ENCODE measurements around the gene GNG4. TPM values are rescaled to one million over a fixed set of nuclear protein-coding genes. Genes with fewer than 3 reads are reported as not detected.

Gene GNG4
- polyA plus RNA-seq (2013, experiment 1 of 2; ENCODE audit: insufficient read length): 0.26 TPM
- 0.37 TPM for polyA plus RNA-seq (2013, experiment 2 of 2; ENCODE audit: insufficient read length)

DNA sequence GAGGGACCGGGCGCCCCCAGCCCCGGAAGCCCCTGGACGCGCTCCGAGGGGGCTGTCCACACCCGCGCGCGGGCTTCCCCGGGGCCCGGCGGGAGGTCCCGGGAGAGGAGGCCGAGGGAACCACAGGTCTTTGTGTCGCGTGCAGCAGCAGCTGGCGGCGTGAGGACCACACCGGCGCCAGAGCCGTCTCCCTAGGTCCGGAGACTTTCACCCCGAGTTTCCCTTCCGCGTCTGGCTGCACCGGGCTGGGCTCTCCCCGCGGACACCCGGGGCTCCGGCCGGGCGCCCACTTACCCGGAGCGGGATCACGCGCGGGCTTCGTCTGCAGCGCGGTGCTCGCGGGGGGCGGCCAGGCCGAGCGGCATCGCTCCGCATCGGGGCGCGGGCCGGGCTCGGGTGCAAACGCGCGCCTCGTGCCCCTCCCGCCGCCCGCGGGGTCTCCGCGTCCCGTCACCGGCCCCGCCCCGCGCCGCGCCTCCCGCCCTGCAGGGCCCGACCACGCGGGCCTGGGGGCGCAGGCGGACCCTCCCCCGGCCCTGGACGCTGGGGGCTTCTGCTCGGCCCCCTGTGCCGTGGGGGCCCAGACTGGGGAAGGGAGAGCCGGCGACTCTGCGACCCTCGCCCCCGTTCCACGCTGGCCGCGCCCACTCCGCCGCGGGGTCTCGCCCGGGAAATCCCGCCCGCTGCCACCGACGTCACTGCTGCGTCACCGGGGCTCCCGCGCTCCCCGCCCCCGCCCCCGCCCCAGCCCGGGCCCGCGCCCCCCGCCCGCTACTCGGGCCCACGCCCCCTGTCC lies at the start of gene GNG4:
Gene GNG4, minus strand, starts transcription at position 417 of the 796 bp plus-strand sequence. CDS start 65,946 bp downstream, outside the sequence.
- peak; percentile 4 for DNase-seq

DNA sequence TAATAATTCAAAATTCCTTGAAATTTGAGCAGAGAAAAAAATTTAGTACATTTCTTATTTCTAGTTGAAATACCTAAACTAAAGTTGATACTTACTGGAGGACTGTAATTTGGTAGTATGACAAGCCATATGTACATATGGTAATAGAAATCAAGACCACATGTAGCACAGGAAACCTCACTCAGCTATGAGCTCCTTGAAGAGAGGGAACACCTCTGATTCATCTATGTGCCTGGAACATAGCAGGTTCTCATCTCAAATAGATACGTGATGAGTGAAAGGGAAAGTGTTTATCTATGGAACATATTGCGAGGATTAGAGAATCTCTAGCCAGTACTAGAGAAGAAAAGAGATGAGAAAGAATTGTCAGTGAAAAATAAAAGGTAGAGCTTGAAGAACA lies 47.9 kb upstream of the GNG4 start:
- DNase-seq: peak; percentile 80

DNA sequence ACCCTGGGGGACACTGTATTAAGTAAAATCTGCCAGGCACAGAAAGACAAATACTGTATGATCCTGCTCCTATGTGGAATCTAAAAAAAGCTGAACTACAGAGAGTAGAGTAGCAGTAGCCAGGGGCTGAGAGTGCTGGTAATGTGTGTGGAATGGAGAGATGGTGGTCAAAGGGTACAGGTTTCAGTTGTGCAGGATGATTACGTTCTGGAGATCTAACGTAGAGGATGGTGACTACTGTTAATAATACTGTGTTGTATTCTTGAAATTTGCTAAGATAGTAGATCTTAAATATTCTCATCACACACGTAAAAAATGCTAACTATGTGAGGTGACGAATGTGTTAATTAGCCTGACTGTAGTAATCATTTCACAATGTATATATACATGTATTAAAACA lies 39.8 kb upstream of the GNG4 start:
- DNase-seq: no peak

DNA sequence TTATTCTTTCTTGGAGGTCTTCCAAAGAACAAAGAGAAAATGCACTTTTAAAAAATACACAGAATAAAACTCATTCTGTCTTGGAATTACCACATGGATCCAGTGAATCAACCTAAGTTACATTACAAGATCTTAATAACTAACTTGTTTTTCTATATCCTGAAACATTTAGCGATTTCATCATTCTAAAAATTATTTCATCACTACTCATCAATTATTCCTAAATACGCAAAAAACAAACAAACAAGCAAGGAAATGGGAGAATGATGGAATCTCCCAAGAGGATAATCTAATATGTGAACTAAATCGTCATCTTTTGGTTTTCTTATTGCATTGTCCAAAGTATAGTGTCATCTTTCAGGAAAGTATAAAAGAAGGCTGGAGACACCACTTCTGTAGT lies 38.5 kb upstream of the GNG4 start:
- no peak for DNase-seq

DNA sequence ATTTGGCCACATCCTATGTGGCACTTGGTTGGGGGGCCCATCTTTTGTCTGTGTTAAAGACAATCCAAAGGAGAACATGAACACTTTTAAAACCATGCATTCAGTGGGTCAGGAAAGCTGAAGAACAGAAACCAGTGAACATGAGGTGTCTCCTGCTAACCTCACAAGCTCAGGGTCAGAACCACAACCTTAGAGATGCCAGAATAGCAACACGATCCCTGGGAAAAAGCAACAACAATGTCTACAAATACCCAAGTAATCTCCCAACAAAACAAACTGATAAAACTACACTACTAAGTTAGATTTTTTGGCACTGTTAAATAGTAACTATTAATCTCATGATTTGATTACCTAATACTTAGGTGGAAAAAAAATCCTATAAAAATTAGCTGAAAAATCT lies 34.1 kb upstream of the GNG4 start:
- DNase-seq: no peak

DNA sequence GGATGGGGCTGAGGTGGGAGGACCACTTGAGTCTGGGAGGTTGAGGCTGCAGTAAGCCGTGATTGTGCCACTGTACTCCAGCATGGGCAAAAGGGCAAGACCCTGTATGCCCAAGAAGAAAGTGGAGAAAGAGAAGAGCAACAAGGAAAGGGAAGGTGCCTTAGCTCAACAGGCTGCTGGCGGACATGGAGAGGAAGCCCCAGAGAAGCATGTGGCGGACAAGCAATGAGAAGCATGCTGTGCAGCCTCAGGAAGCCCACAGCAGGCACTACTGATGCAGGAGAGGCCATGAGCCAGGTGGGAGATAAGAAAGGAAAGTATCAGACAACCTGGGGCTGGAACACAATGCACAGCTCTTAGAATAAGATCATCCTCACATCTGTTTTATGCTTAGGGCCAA lies 32.6 kb upstream of the GNG4 start:
- no peak for DNase-seq

DNA sequence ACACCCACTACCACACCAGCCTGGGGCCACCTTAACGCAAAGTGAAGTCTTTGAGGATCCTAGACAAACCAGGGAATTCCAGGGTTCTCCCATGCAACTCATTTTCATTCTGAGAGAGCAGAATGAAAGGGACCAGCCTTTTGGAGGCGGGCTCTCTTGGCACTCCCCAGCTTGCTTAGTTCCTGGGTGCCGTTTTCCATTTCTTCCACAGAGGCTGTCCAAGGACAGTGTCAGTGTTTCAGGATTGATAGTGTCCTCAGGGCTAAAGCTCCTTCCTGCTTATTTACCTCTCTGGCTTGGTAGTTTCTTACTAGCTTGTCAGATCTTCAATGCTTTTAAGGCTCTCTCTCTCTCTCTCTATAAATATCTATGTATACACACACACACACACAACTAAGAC lies 30.1 kb upstream of the GNG4 start:
- no peak for DNase-seq

DNA sequence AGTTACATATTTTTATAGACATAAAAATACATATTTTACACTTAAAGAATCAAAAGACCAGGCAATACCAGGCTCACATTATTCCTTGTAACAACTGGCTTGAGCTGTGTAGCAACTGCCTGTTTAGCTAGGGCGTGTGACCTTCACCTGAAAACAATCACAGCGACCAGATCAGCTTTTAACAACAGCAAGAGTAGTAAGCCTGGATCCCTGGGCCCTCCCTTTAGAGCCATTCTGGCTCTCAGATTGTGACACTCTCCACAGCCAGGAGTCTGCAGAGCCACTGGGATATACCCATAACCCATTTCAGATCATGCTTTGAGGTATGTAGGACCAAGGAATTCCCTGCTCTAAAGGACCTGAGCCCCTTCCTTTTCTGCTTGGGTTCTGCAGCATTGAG lies 29.4 kb upstream of the GNG4 start:
- DNase-seq: no peak

DNA sequence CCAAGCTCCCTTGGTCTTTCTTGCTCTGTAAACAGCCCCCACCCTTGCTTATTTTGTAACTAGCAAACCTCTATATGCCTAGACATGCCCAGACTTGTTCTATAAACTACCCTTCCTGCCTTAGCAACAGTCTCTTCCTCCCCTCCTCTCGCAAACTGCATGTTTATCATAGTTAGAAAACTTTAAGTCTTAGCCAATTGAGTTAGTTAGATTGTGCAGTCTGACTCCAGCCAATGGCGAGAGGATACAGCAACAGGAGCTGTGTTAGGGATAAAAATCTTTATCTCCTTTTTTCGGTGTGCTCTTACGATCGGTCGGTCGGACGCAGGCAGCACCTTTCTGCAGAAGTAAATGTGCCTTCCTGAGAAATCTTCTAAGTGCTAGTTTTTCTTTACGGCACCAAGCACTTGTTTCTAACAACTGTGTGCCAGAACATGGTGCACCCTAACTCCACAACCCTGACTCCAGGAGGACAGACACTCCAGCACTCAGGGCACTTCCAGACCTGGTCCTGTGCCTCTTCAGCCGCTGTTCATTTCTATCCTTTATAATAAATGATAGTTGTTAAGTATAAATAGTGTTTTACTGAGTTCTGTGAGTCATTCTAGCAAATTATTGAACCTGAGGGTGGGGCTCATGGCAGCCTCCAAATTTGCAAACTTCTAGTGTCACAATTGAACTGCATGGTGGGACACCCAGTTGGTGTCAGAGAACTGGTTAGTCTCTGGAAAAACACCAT lies 25.7 kb upstream of the GNG4 start:
- DNase-seq: peak; percentile 10

DNA sequence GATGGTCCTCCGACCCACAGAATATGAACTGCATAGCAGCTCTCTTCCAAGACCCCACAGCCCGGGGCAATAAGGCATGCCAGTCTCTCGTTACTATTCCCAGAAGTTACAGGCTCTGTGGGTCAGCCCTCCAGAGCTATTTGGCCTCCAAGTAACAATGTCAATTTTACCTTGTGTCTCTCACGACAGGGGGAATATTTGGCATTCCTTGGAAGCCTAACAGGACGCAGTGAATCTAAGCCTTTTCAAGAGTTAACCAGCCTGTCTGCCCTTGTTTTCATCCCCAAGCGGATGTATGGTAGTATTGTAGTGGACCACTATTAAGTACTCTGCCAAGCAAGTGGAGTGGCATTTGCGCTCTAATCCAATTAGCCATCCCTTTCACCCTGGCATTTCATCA lies 24.4 kb upstream of the GNG4 start:
- DNase-seq: no peak

DNA sequence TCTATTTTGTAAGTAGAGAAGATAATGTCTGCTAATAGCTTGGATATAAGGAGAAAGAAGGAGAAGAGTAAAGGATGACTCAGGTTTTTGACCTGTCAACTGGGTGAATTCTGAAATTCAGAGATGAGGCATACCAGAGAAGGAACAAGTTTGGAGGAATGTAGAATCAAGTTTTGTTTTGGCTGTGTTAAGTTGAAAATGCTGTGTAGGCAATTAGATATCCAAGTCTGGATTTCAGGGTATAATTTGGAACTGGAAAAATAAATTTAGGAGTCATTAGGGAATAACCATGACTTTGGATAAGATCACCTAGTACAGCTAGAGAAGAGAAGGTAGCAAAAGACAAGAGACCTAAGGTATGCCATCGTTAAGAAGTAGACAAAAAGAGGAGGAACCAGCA lies 22.4 kb upstream of the GNG4 start:
- DNase-seq: no peak

DNA sequence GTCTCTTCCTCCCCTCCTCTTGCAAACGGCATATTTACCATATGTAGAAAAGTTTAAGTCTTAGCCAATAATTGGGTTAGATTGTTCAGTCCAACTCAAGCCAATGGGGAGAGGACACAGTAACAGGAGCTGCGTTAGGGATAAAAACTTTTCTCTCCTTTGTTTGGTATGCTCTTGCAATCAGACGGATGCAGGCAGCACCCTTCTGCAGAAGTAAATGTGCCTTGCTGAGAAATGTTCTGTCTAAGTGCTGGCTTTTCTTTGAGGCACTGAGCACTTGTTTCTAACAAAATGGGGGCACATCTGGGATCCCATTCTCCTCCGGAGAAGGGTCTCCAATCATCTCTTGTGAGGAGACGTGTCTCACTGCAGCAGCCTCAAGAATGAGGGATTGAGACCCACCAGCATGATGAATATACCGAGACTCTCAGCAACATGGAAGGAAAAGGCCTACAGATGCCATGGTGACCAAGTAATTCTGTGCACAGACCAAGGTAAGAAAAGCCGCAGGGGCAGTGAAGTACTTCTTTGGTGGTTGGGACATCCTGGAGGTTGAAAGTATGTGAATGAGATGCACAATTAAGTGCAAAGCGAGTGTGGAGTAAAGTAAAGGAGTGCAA lies 20.7 kb upstream of the GNG4 start:
- no peak for DNase-seq

DNA sequence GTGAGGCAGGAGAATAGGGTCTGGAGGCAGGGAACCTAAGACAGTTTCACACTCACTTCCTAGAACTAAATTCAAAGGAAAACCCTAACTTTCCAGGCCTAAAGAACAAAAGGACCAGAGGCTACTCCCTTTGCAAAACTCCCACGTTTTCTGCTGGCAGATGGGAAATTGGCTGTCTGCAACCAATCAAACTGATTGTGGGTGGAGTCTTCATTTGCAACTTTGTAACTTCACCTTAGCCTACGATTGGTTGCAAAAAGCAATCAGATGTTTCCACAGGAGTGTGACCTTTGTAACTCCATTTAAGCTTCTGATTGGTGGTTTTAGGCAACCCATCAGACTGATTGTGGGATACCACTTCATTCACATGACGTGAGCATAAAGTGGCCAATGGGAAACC lies 19.7 kb upstream of the GNG4 start:
- DNase-seq: no peak

DNA sequence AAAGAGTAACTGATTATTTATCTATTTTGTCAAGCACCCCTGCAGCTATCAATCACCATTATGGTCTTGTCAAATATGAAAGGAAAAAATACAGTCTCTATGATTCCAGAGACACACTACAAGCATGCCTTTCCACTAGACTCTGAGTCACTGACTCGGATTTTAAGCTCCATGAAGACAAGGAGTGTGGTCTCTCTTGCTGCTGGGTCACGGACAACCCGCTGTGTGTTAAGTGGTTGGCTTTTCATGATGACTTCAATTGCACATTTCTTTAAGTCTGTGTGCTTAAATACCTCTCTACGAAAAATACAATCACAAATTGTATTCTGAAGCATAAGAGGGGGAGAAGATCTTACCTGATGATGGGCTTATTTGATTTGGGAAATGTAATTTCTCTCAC lies 14.0 kb upstream of the GNG4 start:
- no peak for DNase-seq

DNA sequence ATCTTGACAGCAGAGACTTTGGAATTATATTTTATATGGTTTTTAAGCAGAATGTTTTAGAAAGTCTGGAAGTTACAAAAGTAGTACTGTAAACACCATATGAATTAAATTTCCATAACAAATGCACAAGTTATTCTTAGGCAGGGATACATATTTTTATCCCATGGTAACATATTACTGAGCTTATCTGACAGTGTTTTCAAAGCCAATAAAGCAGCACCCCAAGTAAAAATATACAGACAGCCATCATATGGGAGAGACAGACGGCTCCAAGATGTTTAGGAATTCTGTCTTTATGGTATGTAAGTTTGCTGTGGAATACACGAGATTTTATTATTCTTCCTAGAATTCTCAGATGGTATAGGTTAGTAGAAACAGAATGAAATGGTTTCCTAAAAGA lies 12.0 kb upstream of the GNG4 start:
- DNase-seq: no peak

DNA sequence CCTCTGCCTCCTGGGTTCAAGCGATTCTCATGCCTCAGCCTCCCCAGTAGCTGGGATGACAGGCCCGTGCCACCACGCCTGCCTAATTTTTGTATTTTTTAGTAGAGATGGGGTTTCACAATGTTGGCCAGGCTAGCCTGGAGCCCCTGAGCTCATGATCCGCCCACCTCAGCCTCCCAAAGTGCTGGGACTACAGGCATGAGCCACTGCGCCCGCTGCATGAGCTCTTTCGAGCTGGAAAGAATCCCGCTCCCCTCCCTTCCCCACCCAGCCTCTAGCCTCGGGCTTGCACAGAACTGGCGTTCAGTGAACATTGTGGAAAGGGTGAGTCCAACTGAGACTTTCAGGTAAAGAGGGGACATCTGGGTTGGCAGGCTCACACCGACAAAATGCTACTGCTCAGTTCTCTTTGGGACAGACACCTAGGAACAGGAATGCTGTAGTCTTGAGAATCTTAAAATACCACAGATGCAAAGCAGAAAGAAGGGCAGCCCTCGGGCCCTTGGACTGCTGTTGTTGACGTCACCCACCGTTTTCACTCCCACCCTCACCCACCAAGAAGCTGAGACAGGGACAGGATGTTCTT lies 9.7 kb upstream of the GNG4 start:
- DNase-seq: no peak

DNA sequence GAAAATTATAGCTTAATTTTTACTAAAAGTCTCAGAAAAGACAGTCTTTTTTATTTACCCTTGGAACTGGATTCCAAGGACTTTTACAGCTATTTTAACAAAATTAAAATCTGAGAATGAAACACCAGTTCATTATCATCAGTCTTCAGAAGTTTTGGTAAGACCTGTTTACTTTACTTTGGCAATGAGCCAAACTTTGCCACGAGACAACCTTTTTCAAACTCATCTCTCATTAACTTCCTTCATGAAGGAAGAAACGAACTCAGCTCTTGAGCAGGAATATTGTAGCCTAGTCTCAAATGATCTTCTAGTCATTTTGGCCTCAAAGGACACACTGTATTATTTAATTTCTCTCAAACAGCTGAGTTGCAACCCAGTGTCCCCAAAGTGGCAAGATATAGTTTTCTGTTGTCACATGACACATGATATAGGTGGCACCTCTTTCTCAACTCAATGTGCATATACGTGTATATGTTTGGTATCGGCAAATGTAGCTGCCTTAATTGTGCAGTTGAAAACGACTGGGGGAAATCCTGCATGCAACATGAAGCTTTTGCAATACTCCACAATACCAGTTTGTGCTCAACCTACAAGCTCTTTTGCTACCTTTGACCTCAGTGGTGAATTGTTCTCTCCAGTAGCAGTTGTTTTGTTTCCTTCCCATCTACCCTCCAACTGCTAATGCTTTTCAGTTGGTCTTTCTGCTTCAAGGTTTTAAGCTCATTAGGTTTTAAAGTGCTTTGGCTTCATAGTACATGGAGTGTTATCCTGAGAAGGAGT lies 8.4 kb upstream of the GNG4 start:
- no peak for DNase-seq

DNA sequence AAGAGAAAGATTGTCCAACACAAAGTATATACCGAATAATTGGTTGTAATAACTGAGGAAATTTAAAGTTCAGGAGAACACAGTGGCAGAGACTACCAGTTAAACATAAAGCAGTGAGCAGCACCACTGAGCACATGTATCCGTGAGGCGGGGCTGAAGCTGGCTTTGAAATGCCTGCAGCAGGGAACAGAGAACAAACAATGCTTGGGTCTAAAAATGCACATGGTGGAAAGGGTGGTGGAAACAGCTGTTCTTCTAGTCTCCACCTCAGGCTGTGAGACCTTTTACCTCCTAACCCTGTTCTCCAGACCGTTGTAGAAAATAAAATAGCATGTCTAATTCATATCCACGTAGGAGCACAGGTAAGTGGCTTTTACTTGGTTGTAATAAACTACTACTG lies 7.7 kb upstream of the GNG4 start:
- no peak for DNase-seq

DNA sequence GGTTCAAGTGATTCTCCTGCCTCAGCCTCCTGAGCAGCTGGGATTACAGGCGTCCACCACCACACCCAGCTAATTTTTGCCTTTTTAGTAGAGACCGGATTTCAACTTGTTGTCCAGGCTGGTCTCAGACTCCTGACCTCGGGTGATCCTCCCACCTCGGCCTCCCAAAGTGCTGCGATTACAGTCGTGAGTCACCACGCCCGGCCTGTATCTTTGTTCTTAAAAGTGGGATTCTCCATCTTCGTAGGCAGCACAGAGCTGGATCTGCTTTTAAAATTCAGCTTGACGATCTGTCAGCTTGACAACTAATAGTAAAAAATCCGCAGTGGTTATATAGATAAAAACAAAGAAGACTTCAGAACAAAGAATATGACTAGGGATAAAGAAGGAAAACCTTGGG lies 2.8 kb upstream of the GNG4 start:
- no peak for DNase-seq

DNA sequence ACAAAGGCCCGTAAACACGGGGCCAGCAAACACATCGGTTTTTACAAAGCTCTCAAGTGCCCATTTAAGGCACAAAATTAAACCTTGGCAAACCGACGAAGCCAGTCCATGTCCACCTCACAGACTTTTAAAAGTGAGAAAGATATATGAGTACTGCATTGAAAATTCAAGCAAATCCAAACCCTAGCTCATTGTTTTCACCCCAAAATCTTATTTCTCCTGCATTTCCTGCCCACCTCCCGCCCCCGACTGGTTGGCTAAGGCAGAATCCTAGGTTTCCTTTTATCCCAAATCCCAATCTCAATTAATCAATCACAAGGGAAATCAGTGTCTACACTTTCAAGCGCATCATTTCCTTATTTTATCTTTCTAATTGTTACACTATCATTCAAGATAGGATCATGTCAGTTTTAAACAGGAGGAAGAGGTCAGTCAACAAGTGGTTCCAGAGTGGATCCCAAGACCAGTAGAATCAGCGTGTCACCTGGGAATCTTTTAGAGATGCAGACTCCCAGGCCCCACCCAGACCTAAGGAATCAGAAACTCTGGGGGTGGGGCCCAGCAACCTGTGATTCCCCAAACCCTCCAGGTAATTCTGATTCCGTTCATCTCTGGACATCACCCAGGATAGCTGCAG lies 1.7 kb upstream of the GNG4 start:
- no peak for DNase-seq

DNA sequence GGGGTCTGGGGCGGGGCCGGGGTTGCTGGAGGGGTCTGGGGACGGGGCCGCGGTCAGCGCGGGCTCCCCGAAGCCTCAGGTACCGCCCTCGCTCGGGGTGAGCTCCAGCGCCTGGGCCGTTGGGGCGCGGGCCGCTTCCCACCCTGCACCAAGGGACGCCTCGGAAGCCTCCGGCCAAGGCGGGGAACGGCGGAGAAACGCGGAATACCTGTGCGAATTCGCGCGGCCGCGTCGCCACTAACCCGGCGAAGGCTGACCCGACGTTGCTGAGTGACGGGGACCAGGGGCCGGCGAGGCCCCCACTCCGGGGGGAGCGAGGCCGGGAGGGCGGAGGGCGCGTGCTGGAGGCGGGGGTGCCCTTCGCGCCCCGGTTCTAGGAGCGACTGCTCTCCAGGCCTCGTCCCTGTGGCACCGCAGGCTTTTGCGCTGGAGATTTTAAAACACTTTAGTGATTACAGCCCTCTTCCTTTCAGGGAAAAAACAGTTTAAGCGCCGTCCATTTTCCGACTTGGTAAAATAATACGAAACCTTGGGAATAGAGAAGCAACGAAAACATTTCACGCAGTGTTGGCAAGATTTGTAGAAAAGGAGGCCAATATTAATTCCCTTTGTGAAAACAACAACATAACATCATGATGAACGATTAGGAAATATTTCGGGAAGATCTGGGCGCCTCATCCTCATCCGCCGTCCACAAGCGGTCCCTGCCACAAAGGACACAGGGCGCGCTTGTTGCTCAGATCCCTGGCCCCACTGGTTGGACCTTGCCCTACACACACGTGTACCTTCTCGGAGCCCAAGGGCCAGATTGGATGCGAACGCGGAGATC lies 971 bp upstream of the GNG4 start:
- DNase-seq: no peak

Measured in fibroblast of skin of abdomen (primary cell).